ENCODE data around the gene HEATR9. TPM values are rescaled to one million over a fixed set of nuclear protein-coding genes. Genes with fewer than 3 reads are reported as not detected.

The HEATR9 gene
- total RNA-seq, 1 donor from 2014 or later: not detected

GRCh38 chr17:35893751-35894150 lies 25.1 kb upstream of the HEATR9 start:
- no peaks in the 10 kb centered on the region for H3K36me3 Mint-ChIP-seq (ENCODE audit: low read depth, unreplicated experiment)
- DNase-seq (ENCODE audit: low spot score): no peak
- H3K4me3 Mint-ChIP-seq (ENCODE audit: unreplicated experiment): no peak overlapping the region
- peaks cover 15% of the 10 kb centered on the region for H3K4me1 Mint-ChIP-seq (ENCODE audit: unreplicated experiment)
- H3K27ac Mint-ChIP-seq (ENCODE audit: unreplicated experiment): no peak overlapping the region
- TF ChIP-seq, protein P1, sequence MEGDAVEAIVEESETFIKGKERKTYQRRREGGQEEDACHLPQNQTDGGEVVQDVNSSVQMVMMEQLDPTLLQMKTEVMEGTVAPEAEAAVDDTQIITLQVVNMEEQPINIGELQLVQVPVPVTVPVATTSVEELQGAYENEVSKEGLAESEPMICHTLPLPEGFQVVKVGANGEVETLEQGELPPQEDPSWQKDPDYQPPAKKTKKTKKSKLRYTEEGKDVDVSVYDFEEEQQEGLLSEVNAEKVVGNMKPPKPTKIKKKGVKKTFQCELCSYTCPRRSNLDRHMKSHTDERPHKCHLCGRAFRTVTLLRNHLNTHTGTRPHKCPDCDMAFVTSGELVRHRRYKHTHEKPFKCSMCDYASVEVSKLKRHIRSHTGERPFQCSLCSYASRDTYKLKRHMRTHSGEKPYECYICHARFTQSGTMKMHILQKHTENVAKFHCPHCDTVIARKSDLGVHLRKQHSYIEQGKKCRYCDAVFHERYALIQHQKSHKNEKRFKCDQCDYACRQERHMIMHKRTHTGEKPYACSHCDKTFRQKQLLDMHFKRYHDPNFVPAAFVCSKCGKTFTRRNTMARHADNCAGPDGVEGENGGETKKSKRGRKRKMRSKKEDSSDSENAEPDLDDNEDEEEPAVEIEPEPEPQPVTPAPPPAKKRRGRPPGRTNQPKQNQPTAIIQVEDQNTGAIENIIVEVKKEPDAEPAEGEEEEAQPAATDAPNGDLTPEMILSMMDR (IDR thresholded peaks at IDR 0.05; ENCODE audit: unreplicated experiment): no peak
- no peaks in the 10 kb centered on the region for H3K9me3 Mint-ChIP-seq (ENCODE audit: unreplicated experiment)
- H3K27me3 Mint-ChIP-seq (ENCODE audit: unreplicated experiment): no peaks in the 10 kb centered on the region

DNA sequence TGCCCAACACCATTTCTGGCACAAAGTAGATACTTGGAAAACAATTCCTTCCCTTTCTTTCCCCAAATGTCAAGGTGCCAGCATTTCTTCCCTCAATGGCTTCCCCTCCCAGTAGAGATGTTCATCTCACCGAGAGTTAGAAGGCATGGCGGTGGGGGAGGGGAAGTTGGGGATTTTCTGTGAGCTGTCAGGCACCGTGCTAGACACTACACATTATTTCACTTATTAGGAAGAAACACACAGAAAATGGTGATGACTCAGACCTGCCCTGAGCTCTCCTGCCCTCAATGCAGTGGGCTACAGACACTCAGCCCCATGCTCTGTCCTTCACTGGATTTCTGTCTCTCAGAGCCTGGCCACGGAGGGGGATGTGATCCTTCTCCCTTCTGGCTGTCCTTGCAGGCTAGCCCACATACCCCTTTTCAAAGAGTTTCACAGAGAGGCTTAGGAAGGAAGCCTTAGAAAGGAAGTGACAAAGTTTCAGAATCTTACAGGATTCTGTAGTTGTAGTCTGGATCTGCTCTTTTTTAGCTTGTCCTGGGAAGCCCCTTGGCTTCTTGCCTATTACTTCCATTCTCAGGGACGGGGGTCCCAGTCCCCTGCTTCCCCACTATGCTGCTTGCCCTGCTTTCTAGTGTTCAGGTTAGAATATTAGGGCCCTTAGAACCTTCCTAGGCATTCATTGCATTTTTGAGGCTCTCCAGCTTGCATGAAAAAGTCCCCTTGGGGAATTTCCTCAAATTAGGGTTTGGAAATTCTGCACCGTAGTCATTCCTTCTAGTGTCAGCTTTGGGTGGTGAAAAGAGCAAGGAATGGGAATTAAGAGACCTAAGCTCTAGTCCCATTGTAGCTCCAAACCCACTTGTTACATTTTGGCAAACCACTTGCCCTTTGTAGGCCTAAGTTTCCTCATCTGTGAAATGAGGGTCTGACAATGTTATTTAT lies 23.7 kb upstream of the HEATR9 start:
- Mint-ChIP-seq H3K4me3 (ENCODE audit: unreplicated experiment) (no peak overlapping the region), H3K27me3 (ENCODE audit: unreplicated experiment) (no peaks in the 10 kb centered on the region), H3K4me1 (ENCODE audit: unreplicated experiment) (peaks cover 15% of the 10 kb centered on the region), H3K36me3 (ENCODE audit: low read depth, unreplicated experiment) (no peaks in the 10 kb centered on the region), H3K27ac (ENCODE audit: unreplicated experiment) (no peak overlapping the region), H3K9me3 (ENCODE audit: unreplicated experiment) (no peaks in the 10 kb centered on the region)
- no peak for DNase-seq (ENCODE audit: low spot score)
- TF ChIP-seq, protein P1 (IDR thresholded peaks at IDR 0.05; ENCODE audit: unreplicated experiment): no peak

DNA sequence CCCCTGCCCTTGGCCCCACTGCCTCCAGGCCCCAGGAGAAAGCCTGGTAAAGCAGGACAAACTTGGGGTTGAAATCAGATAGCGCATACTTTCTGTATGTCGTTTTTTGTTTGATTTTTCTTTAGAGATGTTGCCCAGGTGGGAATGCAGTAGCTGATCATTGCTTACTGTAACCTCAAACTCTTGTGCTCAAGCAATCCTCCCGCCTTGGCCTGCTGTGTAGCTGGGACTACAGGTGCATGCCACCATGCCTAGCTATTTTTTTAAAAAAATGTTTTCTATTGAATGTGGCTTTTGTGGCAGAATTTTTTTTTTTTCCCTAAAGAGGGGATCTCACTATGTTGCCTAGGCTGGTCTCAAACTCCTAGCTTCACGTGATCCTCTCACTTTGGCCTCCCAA lies 22.6 kb upstream of the HEATR9 start:
- no peaks in the 10 kb centered on the region for H3K9me3 Mint-ChIP-seq (ENCODE audit: unreplicated experiment)
- H3K27me3 Mint-ChIP-seq (ENCODE audit: unreplicated experiment): no peaks in the 10 kb centered on the region
- no peaks in the 10 kb centered on the region for H3K36me3 Mint-ChIP-seq (ENCODE audit: low read depth, unreplicated experiment)
- no peak overlapping the region for H3K27ac Mint-ChIP-seq (ENCODE audit: unreplicated experiment)
- H3K4me1 Mint-ChIP-seq (ENCODE audit: unreplicated experiment): peaks cover 15% of the 10 kb centered on the region
- no peak overlapping the region for H3K4me3 Mint-ChIP-seq (ENCODE audit: unreplicated experiment)
- TF ChIP-seq, protein P1 (IDR thresholded peaks at IDR 0.05; ENCODE audit: unreplicated experiment): no peak
- no peak for DNase-seq (ENCODE audit: low spot score)

GRCh38 chr17:35890774-35891155 lies 22.1 kb upstream of the HEATR9 start:
- Mint-ChIP-seq H3K9me3 (ENCODE audit: unreplicated experiment) (no peaks in the 10 kb centered on the region), H3K4me3 (ENCODE audit: unreplicated experiment) (no peak overlapping the region), H3K4me1 (ENCODE audit: unreplicated experiment) (peaks cover 15% of the 10 kb centered on the region), H3K27me3 (ENCODE audit: unreplicated experiment) (no peaks in the 10 kb centered on the region), H3K27ac (ENCODE audit: unreplicated experiment) (no peak overlapping the region), H3K36me3 (ENCODE audit: low read depth, unreplicated experiment) (no peaks in the 10 kb centered on the region)
- DNase-seq (ENCODE audit: low spot score): no peak
- TF ChIP-seq, protein P1 (IDR thresholded peaks at IDR 0.05; ENCODE audit: unreplicated experiment): no peak

Data from endothelial cell (in vitro differentiated cells).